ENCODE data around the gene CHST9.

The CHST9 gene

GRCh38 chr18:27185897-27186296, 789 bp upstream of the CHST9 start:
- no peak overlapping the region for H3K4me3 ChIP-seq (ENCODE audit: low read depth, low read length)
- TF ChIP-seq, protein P1, sequence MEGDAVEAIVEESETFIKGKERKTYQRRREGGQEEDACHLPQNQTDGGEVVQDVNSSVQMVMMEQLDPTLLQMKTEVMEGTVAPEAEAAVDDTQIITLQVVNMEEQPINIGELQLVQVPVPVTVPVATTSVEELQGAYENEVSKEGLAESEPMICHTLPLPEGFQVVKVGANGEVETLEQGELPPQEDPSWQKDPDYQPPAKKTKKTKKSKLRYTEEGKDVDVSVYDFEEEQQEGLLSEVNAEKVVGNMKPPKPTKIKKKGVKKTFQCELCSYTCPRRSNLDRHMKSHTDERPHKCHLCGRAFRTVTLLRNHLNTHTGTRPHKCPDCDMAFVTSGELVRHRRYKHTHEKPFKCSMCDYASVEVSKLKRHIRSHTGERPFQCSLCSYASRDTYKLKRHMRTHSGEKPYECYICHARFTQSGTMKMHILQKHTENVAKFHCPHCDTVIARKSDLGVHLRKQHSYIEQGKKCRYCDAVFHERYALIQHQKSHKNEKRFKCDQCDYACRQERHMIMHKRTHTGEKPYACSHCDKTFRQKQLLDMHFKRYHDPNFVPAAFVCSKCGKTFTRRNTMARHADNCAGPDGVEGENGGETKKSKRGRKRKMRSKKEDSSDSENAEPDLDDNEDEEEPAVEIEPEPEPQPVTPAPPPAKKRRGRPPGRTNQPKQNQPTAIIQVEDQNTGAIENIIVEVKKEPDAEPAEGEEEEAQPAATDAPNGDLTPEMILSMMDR (conservative IDR thresholded peaks at IDR 0.05; ENCODE audit: low read depth, low read length): no peak
- DNase-seq (ENCODE audit: low read depth): no peak

GRCh38 chr18:27184115-27185024, 738 bp downstream of the CHST9 start:
- TF ChIP-seq, protein P1 (conservative IDR thresholded peaks at IDR 0.05; ENCODE audit: low read depth, low read length): no peak
- DNase-seq (ENCODE audit: low read depth): no peak
- H3K4me3 ChIP-seq (ENCODE audit: low read depth, low read length): no peak overlapping the region

DNA sequence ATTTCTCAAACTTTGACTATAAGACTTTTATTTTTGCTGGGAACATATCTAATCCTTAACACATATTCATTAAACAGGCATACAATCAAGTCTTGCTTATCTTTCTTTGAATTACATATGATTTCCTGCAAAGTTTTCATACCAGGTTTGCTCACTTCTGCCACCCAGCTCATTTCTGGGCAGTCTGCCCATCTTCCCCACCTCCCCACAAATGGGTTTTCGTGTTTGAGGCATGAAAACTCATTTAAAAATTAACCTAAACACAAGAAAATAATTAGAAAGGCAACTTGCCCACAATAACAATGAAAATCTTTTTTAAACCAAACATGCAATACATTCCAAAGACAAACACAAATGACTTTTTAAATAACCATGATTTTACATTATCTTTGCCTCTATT, 3.4 kb downstream of the CHST9 start:
- DNase-seq (ENCODE audit: low read depth): no peak
- TF ChIP-seq, protein P1 (conservative IDR thresholded peaks at IDR 0.05; ENCODE audit: low read depth, low read length): no peak
- H3K4me3 ChIP-seq (ENCODE audit: low read depth, low read length): no peak overlapping the region

DNA sequence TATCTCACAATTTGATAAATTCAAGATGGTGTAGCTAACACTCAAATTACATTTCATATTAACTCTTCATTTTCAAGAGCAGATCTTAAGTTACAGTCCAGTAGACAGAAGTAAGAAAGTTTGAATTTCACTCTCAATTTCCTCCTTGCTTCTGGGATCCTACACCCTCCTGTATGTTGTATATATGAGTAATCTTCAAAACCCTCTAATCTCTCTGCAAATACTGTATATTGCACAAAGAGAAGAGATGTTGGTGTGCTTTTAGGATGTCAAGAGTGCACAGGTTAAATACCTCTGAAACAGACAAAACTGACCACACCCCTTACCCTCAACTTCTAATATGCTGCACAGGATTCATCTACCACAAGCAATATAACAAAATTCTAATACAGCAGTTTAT, 6.7 kb downstream of the CHST9 start:
- TF ChIP-seq, protein P1 (conservative IDR thresholded peaks at IDR 0.05; ENCODE audit: low read depth, low read length): no peak
- DNase-seq (ENCODE audit: low read depth): no peak
- H3K4me3 ChIP-seq (ENCODE audit: low read depth, low read length): no peak overlapping the region

- no peak overlapping the region for H3K4me3 ChIP-seq (ENCODE audit: low read depth, low read length)
- DNase-seq (ENCODE audit: low read depth): no peak
- TF ChIP-seq, protein P1 (conservative IDR thresholded peaks at IDR 0.05; ENCODE audit: low read depth, low read length): no peak
These were observed 9.2 kb downstream of the CHST9 start for GRCh38 chr18:27175914-27176313.

GRCh38 chr18:27175245-27175644, 9.9 kb downstream of the CHST9 start:
- no peak for DNase-seq (ENCODE audit: low read depth)
- TF ChIP-seq, protein P1 (conservative IDR thresholded peaks at IDR 0.05; ENCODE audit: low read depth, low read length): no peak
- H3K4me3 ChIP-seq (ENCODE audit: low read depth, low read length): no peak overlapping the region

DNA sequence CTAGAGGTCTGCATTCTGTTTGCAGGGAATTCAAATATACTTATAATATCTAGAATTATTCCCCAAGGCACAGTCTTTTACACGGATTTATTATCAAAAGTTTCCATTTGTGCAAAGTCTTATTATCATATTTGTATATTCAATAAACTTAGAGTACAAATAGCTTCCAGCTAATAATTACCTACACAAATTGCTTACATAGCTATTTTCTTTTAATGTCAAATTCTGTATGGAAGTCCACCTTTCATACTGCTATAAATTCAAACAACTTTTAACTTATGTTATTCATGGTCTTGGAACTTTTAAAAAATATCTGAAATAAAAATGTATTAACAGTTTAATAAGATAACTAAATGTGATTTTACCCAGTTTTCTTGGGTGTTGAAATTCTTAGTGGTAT, 13.1 kb downstream of the CHST9 start:
- TF ChIP-seq, protein P1 (conservative IDR thresholded peaks at IDR 0.05; ENCODE audit: low read depth, low read length): no peak

More for the DNA sequence above, 13.1 kb downstream of the CHST9 start:
- no peak overlapping the region for H3K4me3 ChIP-seq (ENCODE audit: low read depth, low read length)
- no peak for DNase-seq (ENCODE audit: low read depth)

All from choroid plexus epithelial cell (primary cell).